ENCODE results near the gene RAB8B. TPM values are rescaled to one million over a fixed set of nuclear protein-coding genes. Genes with fewer than 3 reads are reported as not detected.

The RAB8B gene
- total and polyA plus RNA-seq, 10 of the 15 experiments (the other 5 are each of a cell fraction or from before 2014, with no cell fraction given) = 17.8 to 104 (median 65.1) TPM

- intact Hi-C loops (cut with micrococcal nuclease; ENCODE audit: unreplicated experiment) = loop anchor here (10.0 kb wide), 1 partner anchor 58 kb away; the partner anchor contains the start of gene RPS27L
- ChIA-PET CTCF (interaction anchor here (1.6 to 9.3 kb wide), 2 partner anchors 10 to 18 kb away, joined by 4 to 90 read pairs; no protein-coding TSS in a partner anchor), RAD21 (ENCODE audit: unreplicated experiment) (interaction anchor here (1.0 to 3.0 kb wide), 8 partner anchors 10 to 190 kb away, joined by 3 to 28 read pairs (median 7); no protein-coding TSS in a partner anchor), POLR2A (interaction anchor here (0.6 to 6.5 kb wide), 4 partner anchors 18 to 55 kb away, joined by 3 to 118 read pairs (median 10); partner anchors contain the start of genes RAB8B and RPS27L), SMC1A (ENCODE audit: uncharacterized antibody, unreplicated experiment) (interaction anchor here (1.0 to 12.3 kb wide), 8 partner anchors 9 to 63 kb away, joined by 3 to 252 read pairs (median 8); partner anchors contain the start of gene RPS27L)
- H4K20me1 ChIP-seq (ENCODE audit: control insufficient read depth, insufficient read depth) = no peaks in the 10 kb centered on the region
- no peaks in the 10 kb centered on the region for H3K9me3 ChIP-seq (replicated peaks; ENCODE audit: control insufficient read depth, insufficient read depth, low read length)
- no peaks in the 10 kb centered on the region for H3K36me3 ChIP-seq (ENCODE audit: control insufficient read depth in 2 of 2, insufficient read depth in 2 of 2, low read length in 1 of 2)
- TSS peak; percentile 28 for BruUV-seq (replicated peaks)
- DNase-seq (ENCODE audit: low read depth, low spot score) = peak; percentile 59
- FAIRE-seq = no peak
- H3K4me1 ChIP-seq (ENCODE audit: control insufficient read depth, insufficient read depth, low read length) = peaks cover 46% of the 10 kb centered on the region
- H2AFZ ChIP-seq (ENCODE audit: control insufficient read depth, low read depth, low read length) = peak overlapping the region; percentile 2
- H3K27ac ChIP-seq (ENCODE audit: control insufficient read depth, insufficient read depth) = peak overlapping the region; percentile 87
- H3K27me3 ChIP-seq (replicated peaks in 1 of 2; ENCODE audit: control insufficient read depth in 2 of 2, insufficient read depth in 2 of 2, low read length in 1 of 2) = no peaks in the 10 kb centered on the region
- H3K4me2 ChIP-seq (ENCODE audit: control insufficient read depth, insufficient read depth) = peak overlapping the region; percentile 73
- WGBS (ENCODE audit: insufficient coverage, insufficient replicate concordance, low lambda C conversion rate, missing lambda C conversion rate) = 10% methylated on average over 10 of the region's 10 CpGs
- peak overlapping the region; percentile 62 for H3K4me3 ChIP-seq
- peak; percentile 70 for ATAC-seq
- peaks cover 86% of the 10 kb centered on the region for H3K79me2 ChIP-seq (ENCODE audit: control insufficient read depth, insufficient read depth, low read length)
- peak overlapping the region; percentile 36 for H3K9ac ChIP-seq (ENCODE audit: control insufficient read depth, insufficient read depth, low read length)
- in situ Hi-C loops (cut with MboI) = no loop called here
- TF ChIP-seq ATF2 (IDR thresholded peaks at IDR 0.05; ENCODE audit: low read length) = 0 out of 2 replicates have a peak, but pooled peaks have one; percentile 22
- TF ChIP-seq ZNF592 (IDR thresholded peaks at IDR 0.05) = no peak
- TF ChIP-seq JUNB (IDR thresholded peaks at IDR 0.05) = peak; percentile 78
- TF ChIP-seq RUNX3 (IDR thresholded peaks at IDR 0.05; ENCODE audit: low read length) = peak; percentile 80
- TF ChIP-seq EED (IDR thresholded peaks at IDR 0.05; ENCODE audit: low read depth) = no peak
- no peak for TF ChIP-seq HCFC1 (IDR thresholded peaks at IDR 0.05; ENCODE audit: low read length)
- no peak for TF ChIP-seq CHD1 (IDR thresholded peaks at IDR 0.05; ENCODE audit: low read depth, low read length)
- TF ChIP-seq, protein P1, sequence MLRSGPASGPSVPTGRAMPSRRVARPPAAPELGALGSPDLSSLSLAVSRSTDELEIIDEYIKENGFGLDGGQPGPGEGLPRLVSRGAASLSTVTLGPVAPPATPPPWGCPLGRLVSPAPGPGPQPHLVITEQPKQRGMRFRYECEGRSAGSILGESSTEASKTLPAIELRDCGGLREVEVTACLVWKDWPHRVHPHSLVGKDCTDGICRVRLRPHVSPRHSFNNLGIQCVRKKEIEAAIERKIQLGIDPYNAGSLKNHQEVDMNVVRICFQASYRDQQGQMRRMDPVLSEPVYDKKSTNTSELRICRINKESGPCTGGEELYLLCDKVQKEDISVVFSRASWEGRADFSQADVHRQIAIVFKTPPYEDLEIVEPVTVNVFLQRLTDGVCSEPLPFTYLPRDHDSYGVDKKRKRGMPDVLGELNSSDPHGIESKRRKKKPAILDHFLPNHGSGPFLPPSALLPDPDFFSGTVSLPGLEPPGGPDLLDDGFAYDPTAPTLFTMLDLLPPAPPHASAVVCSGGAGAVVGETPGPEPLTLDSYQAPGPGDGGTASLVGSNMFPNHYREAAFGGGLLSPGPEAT (IDR thresholded peaks at IDR 0.05; ENCODE audit: low read depth) = peak; percentile 74; the same call in 1 of the 2 replicates
- TF ChIP-seq HDGF (IDR thresholded peaks at IDR 0.05) = no peak
- TF ChIP-seq NKRF (conservative IDR thresholded peaks at IDR 0.05) = no peak
- 0 out of 2 replicates have a peak, but pooled peaks have one; percentile 24 for TF ChIP-seq CREB1 (IDR thresholded peaks at IDR 0.05; ENCODE audit: low read depth)
- 0 out of 2 replicates have a peak, but pooled peaks have one; percentile 16 for TF ChIP-seq SIN3A (IDR thresholded peaks at IDR 0.05; ENCODE audit: low read depth, low read length)
- peak; percentile 66 for TF ChIP-seq NBN (IDR thresholded peaks at IDR 0.05)
These were observed 22.9 kb downstream of the RAB8B start for GRCh38 chr15:63212050-63213004.

Data from GM12878 (cell line).